Liver (tissue), 3 donors: ENCODE data around the gene PRMT9.

Experiments
- EGR1 ChIP-seq, 2 donors: IDR thresholded peaks; 2 replicates each; pipeline ENCODE4 v1.6.1; 2016 to 2018; ENCODE audit warnings: antibody characterized with exemption in 2 of 2, low read depth in 2 of 2
- HNF4A ChIP-seq, 2 donors: conservative IDR thresholded peaks; 2 replicates each; pipeline ENCODE4 v1.6.1; 2016; ENCODE audit warnings: antibody characterized with exemption in 2 of 2, mild to moderate bottlenecking in 2 of 2
- JUND ChIP-seq, 2 donors: IDR thresholded peaks; 2 replicates each; pipeline ENCODE4 v1.6.1; 2016; ENCODE audit warnings: antibody characterized with exemption in 2 of 2
- RAD21 ChIP-seq, 2 donors: IDR thresholded peaks; 2 replicates each; pipeline ENCODE4 v1.6.1; 2016; ENCODE audit warnings: antibody characterized with exemption in 2 of 2, mild to moderate bottlenecking in 2 of 2
- RXRA ChIP-seq, 2 donors: IDR thresholded peaks; 2 replicates each; pipeline ENCODE4 v1.6.1; 2017 to 2018; ENCODE audit warnings: antibody characterized with exemption in 2 of 2, mild to moderate bottlenecking in 1 of 2
- TAF1 ChIP-seq: conservative IDR thresholded peaks from 2 replicates; pipeline ENCODE4 v1.6.1; 2016; ENCODE audit warnings: antibody characterized with exemption, mild to moderate bottlenecking
- TF ChIP-seq, protein P1 (sequence below): IDR thresholded peaks from 2 replicates; pipeline ENCODE4 v1.6.1; 2016; ENCODE audit warnings: antibody characterized with exemption, mild to moderate bottlenecking
- TF ChIP-seq, protein P2 (sequence below): fragments of 150-350 bp; IDR thresholded peaks from 2 replicates; pipeline ENCODE4 v1.5.1; 2017; ENCODE audit warnings: improper control_type of control experiment, low read depth, low read length; ENCODE audit not compliant: missing input control
- TF ChIP-seq, protein P3 (sequence below): IDR thresholded peaks from 2 replicates; pipeline ENCODE4 v1.6.1; 2016; ENCODE audit warnings: antibody characterized with exemption
- TF ChIP-seq, protein P4 (sequence below): IDR thresholded peaks from 2 replicates; pipeline ENCODE4 v1.6.1; 2016; ENCODE audit warnings: antibody characterized with exemption
- TF ChIP-seq, protein P5 (sequence below): IDR thresholded peaks from 2 replicates; pipeline ENCODE4 v1.6.1; 2016; ENCODE audit warnings: antibody characterized with exemption
- donor health status: healthy.
- donor health status: healthy.

DNA sequence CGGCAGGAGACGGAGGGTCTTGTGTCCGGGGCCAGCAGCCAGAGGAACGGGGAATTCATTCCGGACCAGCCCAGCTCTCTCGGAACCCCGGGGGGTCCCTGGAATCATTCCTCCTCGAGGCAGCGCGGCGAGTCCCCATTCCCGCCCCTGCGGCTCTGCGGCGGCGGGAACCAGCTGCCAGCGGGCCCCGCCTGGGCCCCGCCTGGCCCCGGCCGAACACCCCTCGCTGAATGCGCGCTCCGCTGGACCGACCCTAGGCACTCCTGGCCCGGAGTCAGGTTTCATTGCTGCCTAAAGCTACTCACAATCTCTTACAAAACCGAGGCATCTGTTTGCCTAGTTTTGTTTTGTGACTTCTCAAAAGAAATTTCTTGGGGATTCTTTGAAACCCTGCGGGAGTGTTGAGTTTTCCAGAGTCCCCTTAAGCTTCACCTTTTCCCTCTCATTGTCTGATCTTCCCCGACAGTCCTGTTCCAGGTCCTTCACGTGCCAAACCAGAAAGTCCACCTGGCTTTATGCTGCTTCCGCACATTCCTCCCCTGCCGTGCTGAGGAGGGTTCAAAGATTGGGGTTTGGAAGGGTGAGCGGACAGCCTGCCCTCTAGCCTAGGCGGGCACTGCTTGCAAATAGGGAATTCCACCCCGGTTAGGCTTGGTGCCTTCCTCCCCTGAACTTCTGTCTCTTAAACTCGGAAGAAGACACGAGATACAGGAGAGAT is 48.7 kb upstream of the PRMT9 start:
- TF ChIP-seq, protein P1, sequence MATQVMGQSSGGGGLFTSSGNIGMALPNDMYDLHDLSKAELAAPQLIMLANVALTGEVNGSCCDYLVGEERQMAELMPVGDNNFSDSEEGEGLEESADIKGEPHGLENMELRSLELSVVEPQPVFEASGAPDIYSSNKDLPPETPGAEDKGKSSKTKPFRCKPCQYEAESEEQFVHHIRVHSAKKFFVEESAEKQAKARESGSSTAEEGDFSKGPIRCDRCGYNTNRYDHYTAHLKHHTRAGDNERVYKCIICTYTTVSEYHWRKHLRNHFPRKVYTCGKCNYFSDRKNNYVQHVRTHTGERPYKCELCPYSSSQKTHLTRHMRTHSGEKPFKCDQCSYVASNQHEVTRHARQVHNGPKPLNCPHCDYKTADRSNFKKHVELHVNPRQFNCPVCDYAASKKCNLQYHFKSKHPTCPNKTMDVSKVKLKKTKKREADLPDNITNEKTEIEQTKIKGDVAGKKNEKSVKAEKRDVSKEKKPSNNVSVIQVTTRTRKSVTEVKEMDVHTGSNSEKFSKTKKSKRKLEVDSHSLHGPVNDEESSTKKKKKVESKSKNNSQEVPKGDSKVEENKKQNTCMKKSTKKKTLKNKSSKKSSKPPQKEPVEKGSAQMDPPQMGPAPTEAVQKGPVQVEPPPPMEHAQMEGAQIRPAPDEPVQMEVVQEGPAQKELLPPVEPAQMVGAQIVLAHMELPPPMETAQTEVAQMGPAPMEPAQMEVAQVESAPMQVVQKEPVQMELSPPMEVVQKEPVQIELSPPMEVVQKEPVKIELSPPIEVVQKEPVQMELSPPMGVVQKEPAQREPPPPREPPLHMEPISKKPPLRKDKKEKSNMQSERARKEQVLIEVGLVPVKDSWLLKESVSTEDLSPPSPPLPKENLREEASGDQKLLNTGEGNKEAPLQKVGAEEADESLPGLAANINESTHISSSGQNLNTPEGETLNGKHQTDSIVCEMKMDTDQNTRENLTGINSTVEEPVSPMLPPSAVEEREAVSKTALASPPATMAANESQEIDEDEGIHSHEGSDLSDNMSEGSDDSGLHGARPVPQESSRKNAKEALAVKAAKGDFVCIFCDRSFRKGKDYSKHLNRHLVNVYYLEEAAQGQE, result no peak
- TF ChIP-seq, protein P2, sequence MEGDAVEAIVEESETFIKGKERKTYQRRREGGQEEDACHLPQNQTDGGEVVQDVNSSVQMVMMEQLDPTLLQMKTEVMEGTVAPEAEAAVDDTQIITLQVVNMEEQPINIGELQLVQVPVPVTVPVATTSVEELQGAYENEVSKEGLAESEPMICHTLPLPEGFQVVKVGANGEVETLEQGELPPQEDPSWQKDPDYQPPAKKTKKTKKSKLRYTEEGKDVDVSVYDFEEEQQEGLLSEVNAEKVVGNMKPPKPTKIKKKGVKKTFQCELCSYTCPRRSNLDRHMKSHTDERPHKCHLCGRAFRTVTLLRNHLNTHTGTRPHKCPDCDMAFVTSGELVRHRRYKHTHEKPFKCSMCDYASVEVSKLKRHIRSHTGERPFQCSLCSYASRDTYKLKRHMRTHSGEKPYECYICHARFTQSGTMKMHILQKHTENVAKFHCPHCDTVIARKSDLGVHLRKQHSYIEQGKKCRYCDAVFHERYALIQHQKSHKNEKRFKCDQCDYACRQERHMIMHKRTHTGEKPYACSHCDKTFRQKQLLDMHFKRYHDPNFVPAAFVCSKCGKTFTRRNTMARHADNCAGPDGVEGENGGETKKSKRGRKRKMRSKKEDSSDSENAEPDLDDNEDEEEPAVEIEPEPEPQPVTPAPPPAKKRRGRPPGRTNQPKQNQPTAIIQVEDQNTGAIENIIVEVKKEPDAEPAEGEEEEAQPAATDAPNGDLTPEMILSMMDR, result no peak
- TF ChIP-seq, protein P3, sequence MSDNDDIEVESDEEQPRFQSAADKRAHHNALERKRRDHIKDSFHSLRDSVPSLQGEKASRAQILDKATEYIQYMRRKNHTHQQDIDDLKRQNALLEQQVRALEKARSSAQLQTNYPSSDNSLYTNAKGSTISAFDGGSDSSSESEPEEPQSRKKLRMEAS, result no peak
- no peak for TF ChIP-seq RXRA (IDR thresholded peaks at IDR 0.05)
- TF ChIP-seq, protein P4, sequence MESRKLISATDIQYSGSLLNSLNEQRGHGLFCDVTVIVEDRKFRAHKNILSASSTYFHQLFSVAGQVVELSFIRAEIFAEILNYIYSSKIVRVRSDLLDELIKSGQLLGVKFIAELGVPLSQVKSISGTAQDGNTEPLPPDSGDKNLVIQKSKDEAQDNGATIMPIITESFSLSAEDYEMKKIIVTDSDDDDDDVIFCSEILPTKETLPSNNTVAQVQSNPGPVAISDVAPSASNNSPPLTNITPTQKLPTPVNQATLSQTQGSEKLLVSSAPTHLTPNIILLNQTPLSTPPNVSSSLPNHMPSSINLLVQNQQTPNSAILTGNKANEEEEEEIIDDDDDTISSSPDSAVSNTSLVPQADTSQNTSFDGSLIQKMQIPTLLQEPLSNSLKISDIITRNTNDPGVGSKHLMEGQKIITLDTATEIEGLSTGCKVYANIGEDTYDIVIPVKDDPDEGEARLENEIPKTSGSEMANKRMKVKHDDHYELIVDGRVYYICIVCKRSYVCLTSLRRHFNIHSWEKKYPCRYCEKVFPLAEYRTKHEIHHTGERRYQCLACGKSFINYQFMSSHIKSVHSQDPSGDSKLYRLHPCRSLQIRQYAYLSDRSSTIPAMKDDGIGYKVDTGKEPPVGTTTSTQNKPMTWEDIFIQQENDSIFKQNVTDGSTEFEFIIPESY, result no peak
- TF ChIP-seq, protein P5, sequence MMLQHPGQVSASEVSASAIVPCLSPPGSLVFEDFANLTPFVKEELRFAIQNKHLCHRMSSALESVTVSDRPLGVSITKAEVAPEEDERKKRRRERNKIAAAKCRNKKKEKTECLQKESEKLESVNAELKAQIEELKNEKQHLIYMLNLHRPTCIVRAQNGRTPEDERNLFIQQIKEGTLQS, result no peak
- no peak for TF ChIP-seq TAF1
- TF ChIP-seq EGR1 (IDR thresholded peaks at IDR 0.05; ENCODE audit: low read depth in 2 of 2), result no peak
- no peak for TF ChIP-seq RAD21 (IDR thresholded peaks at IDR 0.05)
- TF ChIP-seq JUND (IDR thresholded peaks at IDR 0.05), result no peak
- peak in 1 of 2 donors; percentile 9 for TF ChIP-seq HNF4A (conservative IDR thresholded peaks at IDR 0.05)
